Neural cell (in vitro differentiated cells): ENCODE data around the gene RPS23. TPM values are rescaled to one million over a fixed set of nuclear protein-coding genes. Genes with fewer than 3 reads are reported as not detected.

Experiments
- H2AFZ ChIP-seq: fragments of 200-600, 300-800 bp; sonication (generic), shearing (Covaris generic); 2 replicates; pipeline ENCODE4 v1.6.0; 2014; ENCODE audit warnings: low read depth, mild to moderate bottlenecking, antibody characterized with exemption, low read length, moderate library complexity
- H3F3A ChIP-seq: fragments of 200-600 bp; shearing (Covaris generic); 2 replicates; pipeline ENCODE4 v1.6.1; 2016; ENCODE audit warnings: mild to moderate bottlenecking, moderate library complexity, mixed read lengths, antibody characterized with exemption, low read length; ENCODE audit not compliant: insufficient read depth, poor library complexity, severe bottlenecking
- H3K27ac ChIP-seq: fragments of 200-600, 300-800 bp; sonication (generic), shearing (Covaris generic); 2 replicates; pipeline ENCODE4 v1.5.1; 2014; ENCODE audit warnings: mild to moderate bottlenecking, low read length, moderate library complexity
- H3K27me3 ChIP-seq: fragments of 300-800, 200-600 bp; sonication (generic), shearing (Covaris generic); 2 replicates; pipeline ENCODE4 v1.6.0; 2014; ENCODE audit warnings: mild to moderate bottlenecking, low read depth, low read length, moderate library complexity; ENCODE audit not compliant: insufficient read depth
- H3K36me3 ChIP-seq: fragments of 300-800, 200-600 bp; sonication (generic), shearing (Covaris generic); 2 replicates; pipeline ENCODE4 v1.5.1; 2014; ENCODE audit warnings: mild to moderate bottlenecking, antibody characterized with exemption, low read length, moderate library complexity; ENCODE audit not compliant: insufficient read depth
- H3K4me2 ChIP-seq: fragments of 300-800, 200-600 bp; sonication (generic), shearing (Covaris generic); 2 replicates; pipeline ENCODE4 v1.6.0; 2014; ENCODE audit warnings: mild to moderate bottlenecking, low read length
- H3K4me3 ChIP-seq: fragments of 300-800, 200-600 bp; sonication (generic), shearing (Covaris generic); 2 replicates; pipeline ENCODE4 v1.5.1; 2014; ENCODE audit warnings: mild to moderate bottlenecking, low read length, moderate library complexity
- H3K79me2 ChIP-seq: fragments of 200-600 bp; shearing (Covaris generic); replicated peaks from 2 replicates; pipeline ENCODE4 v1.6.0; 2014; ENCODE audit warnings: mild to moderate bottlenecking, low read length, moderate library complexity; ENCODE audit not compliant: insufficient read depth
- H3K9ac ChIP-seq: fragments of 300-800, 200-600 bp; sonication (generic), shearing (Covaris generic); 2 replicates; pipeline ENCODE4 v1.6.1; 2016; ENCODE audit warnings: mild to moderate bottlenecking, low read length, mixed read lengths
- H3K9me2 ChIP-seq: fragments of 200-600 bp; shearing (Covaris generic); 2 replicates; pipeline ENCODE4 v1.6.1; 2016; ENCODE audit warnings: mild to moderate bottlenecking, low read length, mixed read lengths; ENCODE audit not compliant: insufficient read depth
- H3K9me3 ChIP-seq: fragments of 200-600, 300-800 bp; sonication (generic), shearing (Covaris generic); 2 replicates; pipeline ENCODE4 v1.6.1; 2016; ENCODE audit warnings: mild to moderate bottlenecking, mixed run types, low read length, moderate library complexity, mixed read lengths
- H4K20me1 ChIP-seq: fragments of 200-600 bp; shearing (Covaris generic); 2 replicates; pipeline ENCODE4 v1.6.1; 2016; ENCODE audit warnings: mild to moderate bottlenecking, mixed run types; ENCODE audit not compliant: insufficient read depth
- EP300 ChIP-seq: fragments of 450-650 bp; conservative IDR thresholded peaks from 2 replicates; pipeline ENCODE4 v1.6.1; 2014; ENCODE audit warnings: antibody characterized with exemption, mild to moderate bottlenecking, moderate library complexity; ENCODE audit not compliant: poor library complexity, severe bottlenecking
- EZH2 ChIP-seq: fragments of 200-600, 300-800 bp; shearing (Covaris generic), sonication (generic); IDR thresholded peaks from 2 replicates; pipeline ENCODE4 v1.6.1; 2014; ENCODE audit warnings: antibody characterized with exemption, low read length, borderline replicate concordance, mild to moderate bottlenecking; ENCODE audit not compliant: insufficient read depth, poor library complexity, severe bottlenecking
- MXI1 ChIP-seq: fragments of 450-650 bp; conservative IDR thresholded peaks from 2 replicates; pipeline ENCODE4 v1.6.1; 2014; ENCODE audit warnings: antibody characterized with exemption, mild to moderate bottlenecking; ENCODE audit not compliant: poor library complexity, severe bottlenecking
- POLR2AphosphoS5 ChIP-seq: IDR thresholded peaks from 2 replicates; pipeline ENCODE4 v1.6.1; 2012
- RAD21 ChIP-seq: fragments of 450-650 bp; conservative IDR thresholded peaks from 2 replicates; pipeline ENCODE4 v1.6.1; 2014; ENCODE audit warnings: antibody characterized with exemption, mild to moderate bottlenecking, moderate library complexity
- SMC3 ChIP-seq: fragments of 450-650 bp; conservative IDR thresholded peaks from 2 replicates; pipeline ENCODE4 v1.6.1; 2014; ENCODE audit warnings: antibody characterized with exemption, mild to moderate bottlenecking, moderate library complexity; ENCODE audit not compliant: poor library complexity
- TAF1 ChIP-seq: IDR thresholded peaks from 2 replicates; pipeline ENCODE4 v1.6.1; 2012; ENCODE audit warnings: low read depth
- polyA plus RNA-seq: library from polyadenylated mRNA; depleted of rRNA; stranded (reverse); fragments of >200 nt; gene quantifications from 2 replicates; pipeline ENCODE4 v1.2.3, GENCODE V29; 2014
- TF ChIP-seq, protein P1 (sequence below): IDR thresholded peaks from 2 replicates; pipeline ENCODE4 v1.6.1; 2012; ENCODE audit warnings: borderline replicate concordance
- TF ChIP-seq, protein P2 (sequence below): fragments of 450-650 bp; IDR thresholded peaks from 2 replicates; pipeline ENCODE4 v1.5.1; 2014; ENCODE audit warnings: antibody characterized with exemption, mild to moderate bottlenecking, moderate library complexity; ENCODE audit not compliant: poor library complexity, severe bottlenecking

The RPS23 gene
- polyA plus RNA-seq, 1 donor from 2014 or later, result 2,396 TPM

DNA sequence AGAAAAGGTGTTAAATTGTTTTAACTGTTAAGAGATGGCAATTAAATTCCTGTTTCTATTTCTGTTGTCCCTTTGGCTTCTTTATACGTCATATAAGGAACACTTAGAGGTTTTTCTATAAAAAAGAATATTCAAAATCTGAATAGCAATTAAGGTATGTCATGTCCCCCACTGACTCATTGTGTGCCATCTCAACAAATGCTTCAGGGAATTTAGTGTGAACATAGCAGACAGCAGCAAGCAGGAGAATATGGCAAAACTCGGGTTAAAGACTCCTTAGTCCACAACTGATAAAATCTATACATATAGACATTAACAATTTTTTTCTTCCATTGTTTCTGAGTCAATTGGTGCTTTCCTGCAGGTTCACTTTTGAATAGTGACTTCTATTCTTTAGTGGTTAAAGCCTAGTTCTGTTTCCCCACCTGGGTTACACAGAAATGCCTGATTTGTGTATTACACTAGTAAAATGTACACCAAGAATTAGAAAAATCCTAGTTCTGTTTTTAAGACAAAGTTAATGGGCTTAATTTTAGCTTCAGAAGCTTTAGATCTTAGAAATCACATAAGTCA, 17.9 kb upstream of the RPS23 start:
- H3K27me3 ChIP-seq, result no peaks in the 10 kb centered on the region
- H3K27ac ChIP-seq, result no peak overlapping the region
- H3K79me2 ChIP-seq, result no peaks in the 10 kb centered on the region
- no peak overlapping the region for H3K4me3 ChIP-seq
- TF ChIP-seq, protein P1, sequence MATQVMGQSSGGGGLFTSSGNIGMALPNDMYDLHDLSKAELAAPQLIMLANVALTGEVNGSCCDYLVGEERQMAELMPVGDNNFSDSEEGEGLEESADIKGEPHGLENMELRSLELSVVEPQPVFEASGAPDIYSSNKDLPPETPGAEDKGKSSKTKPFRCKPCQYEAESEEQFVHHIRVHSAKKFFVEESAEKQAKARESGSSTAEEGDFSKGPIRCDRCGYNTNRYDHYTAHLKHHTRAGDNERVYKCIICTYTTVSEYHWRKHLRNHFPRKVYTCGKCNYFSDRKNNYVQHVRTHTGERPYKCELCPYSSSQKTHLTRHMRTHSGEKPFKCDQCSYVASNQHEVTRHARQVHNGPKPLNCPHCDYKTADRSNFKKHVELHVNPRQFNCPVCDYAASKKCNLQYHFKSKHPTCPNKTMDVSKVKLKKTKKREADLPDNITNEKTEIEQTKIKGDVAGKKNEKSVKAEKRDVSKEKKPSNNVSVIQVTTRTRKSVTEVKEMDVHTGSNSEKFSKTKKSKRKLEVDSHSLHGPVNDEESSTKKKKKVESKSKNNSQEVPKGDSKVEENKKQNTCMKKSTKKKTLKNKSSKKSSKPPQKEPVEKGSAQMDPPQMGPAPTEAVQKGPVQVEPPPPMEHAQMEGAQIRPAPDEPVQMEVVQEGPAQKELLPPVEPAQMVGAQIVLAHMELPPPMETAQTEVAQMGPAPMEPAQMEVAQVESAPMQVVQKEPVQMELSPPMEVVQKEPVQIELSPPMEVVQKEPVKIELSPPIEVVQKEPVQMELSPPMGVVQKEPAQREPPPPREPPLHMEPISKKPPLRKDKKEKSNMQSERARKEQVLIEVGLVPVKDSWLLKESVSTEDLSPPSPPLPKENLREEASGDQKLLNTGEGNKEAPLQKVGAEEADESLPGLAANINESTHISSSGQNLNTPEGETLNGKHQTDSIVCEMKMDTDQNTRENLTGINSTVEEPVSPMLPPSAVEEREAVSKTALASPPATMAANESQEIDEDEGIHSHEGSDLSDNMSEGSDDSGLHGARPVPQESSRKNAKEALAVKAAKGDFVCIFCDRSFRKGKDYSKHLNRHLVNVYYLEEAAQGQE, result no peak
- TF ChIP-seq SMC3, result no peak
- TF ChIP-seq EZH2, result no peak
- no peaks in the 10 kb centered on the region for H3K36me3 ChIP-seq
- no peak overlapping the region for H3K4me2 ChIP-seq
- H4K20me1 ChIP-seq, result no peaks in the 10 kb centered on the region
- peaks cover 3% of the 10 kb centered on the region for H3F3A ChIP-seq
- no peak overlapping the region for H3K9ac ChIP-seq
- H3K9me3 ChIP-seq, result no peaks in the 10 kb centered on the region
- no peak overlapping the region for H2AFZ ChIP-seq
- H3K9me2 ChIP-seq, result no peaks in the 10 kb centered on the region

DNA sequence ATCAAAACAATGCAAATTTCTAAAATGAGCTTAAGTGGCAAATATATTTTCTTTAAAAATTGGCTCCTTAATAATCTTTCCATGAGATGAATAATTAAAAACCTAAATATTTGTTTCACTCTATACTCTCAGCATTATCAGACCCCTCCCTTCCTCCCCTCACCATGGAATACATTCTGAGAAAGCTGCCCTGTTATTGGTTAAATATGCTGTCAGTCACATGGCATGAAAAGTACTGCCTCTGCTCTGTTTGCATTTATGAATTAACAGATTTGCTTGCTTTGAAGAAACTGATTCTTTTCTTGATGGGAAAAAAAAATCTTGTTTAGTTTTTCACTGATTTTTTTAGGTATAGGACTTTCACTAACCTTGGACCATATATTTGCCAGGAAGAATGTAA, 17.0 kb upstream of the RPS23 start:
- no peak overlapping the region for H2AFZ ChIP-seq
- no peaks in the 10 kb centered on the region for H3K79me2 ChIP-seq
- no peak overlapping the region for H3K4me3 ChIP-seq
- peaks cover 3% of the 10 kb centered on the region for H3F3A ChIP-seq
- H3K27me3 ChIP-seq, result no peaks in the 10 kb centered on the region
- H3K9me3 ChIP-seq, result no peaks in the 10 kb centered on the region
- H3K27ac ChIP-seq, result no peak overlapping the region
- no peaks in the 10 kb centered on the region for H3K9me2 ChIP-seq
- no peak overlapping the region for H3K9ac ChIP-seq
- TF ChIP-seq, protein P1, result no peak
- TF ChIP-seq EP300 (no peak), EZH2 (no peak), MXI1 (no peak), RAD21 (no peak), POLR2AphosphoS5 (no peak), SMC3 (no peak), TAF1 (no peak)
- TF ChIP-seq, protein P2, sequence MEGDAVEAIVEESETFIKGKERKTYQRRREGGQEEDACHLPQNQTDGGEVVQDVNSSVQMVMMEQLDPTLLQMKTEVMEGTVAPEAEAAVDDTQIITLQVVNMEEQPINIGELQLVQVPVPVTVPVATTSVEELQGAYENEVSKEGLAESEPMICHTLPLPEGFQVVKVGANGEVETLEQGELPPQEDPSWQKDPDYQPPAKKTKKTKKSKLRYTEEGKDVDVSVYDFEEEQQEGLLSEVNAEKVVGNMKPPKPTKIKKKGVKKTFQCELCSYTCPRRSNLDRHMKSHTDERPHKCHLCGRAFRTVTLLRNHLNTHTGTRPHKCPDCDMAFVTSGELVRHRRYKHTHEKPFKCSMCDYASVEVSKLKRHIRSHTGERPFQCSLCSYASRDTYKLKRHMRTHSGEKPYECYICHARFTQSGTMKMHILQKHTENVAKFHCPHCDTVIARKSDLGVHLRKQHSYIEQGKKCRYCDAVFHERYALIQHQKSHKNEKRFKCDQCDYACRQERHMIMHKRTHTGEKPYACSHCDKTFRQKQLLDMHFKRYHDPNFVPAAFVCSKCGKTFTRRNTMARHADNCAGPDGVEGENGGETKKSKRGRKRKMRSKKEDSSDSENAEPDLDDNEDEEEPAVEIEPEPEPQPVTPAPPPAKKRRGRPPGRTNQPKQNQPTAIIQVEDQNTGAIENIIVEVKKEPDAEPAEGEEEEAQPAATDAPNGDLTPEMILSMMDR, result no peak
- no peaks in the 10 kb centered on the region for H4K20me1 ChIP-seq
- no peaks in the 10 kb centered on the region for H3K36me3 ChIP-seq
- no peak overlapping the region for H3K4me2 ChIP-seq
